ENCODE results near the gene MAPK8IP1.

The MAPK8IP1 gene

GRCh38 chr11:45907911-45908370, 22.5 kb downstream of the MAPK8IP1 start:
- Histone ChIP-seq H3K27ac (ENCODE audit: low read depth, low read length) (no peak overlapping the region), H3K4me3 (ENCODE audit: low read length) (no peak overlapping the region), H3K27me3 (ENCODE audit: control insufficient read depth, insufficient read depth, low read length) (no peaks in the 10 kb centered on the region), H3K36me3 (ENCODE audit: control insufficient read depth, insufficient read depth, low read length) (peaks cover 12% of the 10 kb centered on the region), H3K9ac (ENCODE audit: low read length) (no peak overlapping the region), H3K4me1 (ENCODE audit: control insufficient read depth, insufficient read depth, low read length) (no peaks in the 10 kb centered on the region)

GRCh38 chr11:45909594-45910475, 24.4 kb downstream of the MAPK8IP1 start:
- Histone ChIP-seq H3K4me3 (ENCODE audit: low read length) (no peak overlapping the region), H3K4me1 (ENCODE audit: control insufficient read depth, insufficient read depth, low read length) (no peaks in the 10 kb centered on the region), H3K36me3 (ENCODE audit: control insufficient read depth, insufficient read depth, low read length) (peaks cover 28% of the 10 kb centered on the region), H3K27ac (ENCODE audit: low read depth, low read length) (no peak overlapping the region), H3K9ac (ENCODE audit: low read length) (no peak overlapping the region), H3K27me3 (ENCODE audit: control insufficient read depth, insufficient read depth, low read length) (no peaks in the 10 kb centered on the region)

GRCh38 chr11:45910623-45911022, 25.2 kb downstream of the MAPK8IP1 start:
- Histone ChIP-seq H3K27ac (ENCODE audit: low read depth, low read length) (no peak overlapping the region), H3K4me1 (ENCODE audit: control insufficient read depth, insufficient read depth, low read length) (no peaks in the 10 kb centered on the region), H3K36me3 (ENCODE audit: control insufficient read depth, insufficient read depth, low read length) (peaks cover 28% of the 10 kb centered on the region), H3K4me3 (ENCODE audit: low read length) (no peak overlapping the region), H3K27me3 (ENCODE audit: control insufficient read depth, insufficient read depth, low read length) (no peaks in the 10 kb centered on the region), H3K9ac (ENCODE audit: low read length) (no peak overlapping the region)

GRCh38 chr11:45913514-45913913, 28.1 kb downstream of the MAPK8IP1 start:
- H3K36me3 ChIP-seq (ENCODE audit: control insufficient read depth, insufficient read depth, low read length), result peaks cover 28% of the 10 kb centered on the region
- no peak overlapping the region for H3K9ac ChIP-seq (ENCODE audit: low read length)
- H3K27ac ChIP-seq (ENCODE audit: low read depth, low read length), result no peak overlapping the region
- no peaks in the 10 kb centered on the region for H3K4me1 ChIP-seq (ENCODE audit: control insufficient read depth, insufficient read depth, low read length)
- no peak overlapping the region for H3K4me3 ChIP-seq (ENCODE audit: low read length)
- no peaks in the 10 kb centered on the region for H3K27me3 ChIP-seq (ENCODE audit: control insufficient read depth, insufficient read depth, low read length)

GRCh38 chr11:45913942-45914635, 28.6 kb downstream of the MAPK8IP1 start:
- Histone ChIP-seq H3K4me3 (ENCODE audit: low read length) (no peak overlapping the region), H3K4me1 (ENCODE audit: control insufficient read depth, insufficient read depth, low read length) (no peaks in the 10 kb centered on the region), H3K27me3 (ENCODE audit: control insufficient read depth, insufficient read depth, low read length) (no peaks in the 10 kb centered on the region), H3K36me3 (ENCODE audit: control insufficient read depth, insufficient read depth, low read length) (peaks cover 28% of the 10 kb centered on the region), H3K9ac (ENCODE audit: low read length) (no peak overlapping the region), H3K27ac (ENCODE audit: low read depth, low read length) (no peak overlapping the region)

GRCh38 chr11:45915446-45915845, 30.0 kb downstream of the MAPK8IP1 start:
- Histone ChIP-seq H3K27ac (ENCODE audit: low read depth, low read length) (no peak overlapping the region), H3K9ac (ENCODE audit: low read length) (no peak overlapping the region), H3K4me3 (ENCODE audit: low read length) (no peak overlapping the region), H3K4me1 (ENCODE audit: control insufficient read depth, insufficient read depth, low read length) (no peaks in the 10 kb centered on the region), H3K27me3 (ENCODE audit: control insufficient read depth, insufficient read depth, low read length) (no peaks in the 10 kb centered on the region), H3K36me3 (ENCODE audit: control insufficient read depth, insufficient read depth, low read length) (peaks cover 25% of the 10 kb centered on the region)

GRCh38 chr11:45917286-45917622, 31.8 kb downstream of the MAPK8IP1 start:
- Histone ChIP-seq H3K36me3 (ENCODE audit: control insufficient read depth, insufficient read depth, low read length) (peaks cover 17% of the 10 kb centered on the region), H3K4me1 (ENCODE audit: control insufficient read depth, insufficient read depth, low read length) (no peaks in the 10 kb centered on the region), H3K27me3 (ENCODE audit: control insufficient read depth, insufficient read depth, low read length) (no peaks in the 10 kb centered on the region), H3K4me3 (ENCODE audit: low read length) (peak overlapping the region; percentile 99), H3K9ac (ENCODE audit: low read length) (peak overlapping the region; percentile 82), H3K27ac (ENCODE audit: low read depth, low read length) (peak overlapping the region; percentile 79)

GRCh38 chr11:45917623-45918330, 32.3 kb downstream of the MAPK8IP1 start, which contains the start of gene PEX16:
TSS of gene PEX16 (minus strand) at chr11:45917877. CDS start at chr11:45917811, 66 bp downstream.
- Histone ChIP-seq H3K4me1 (ENCODE audit: control insufficient read depth, insufficient read depth, low read length) (no peaks in the 10 kb centered on the region), H3K27me3 (ENCODE audit: control insufficient read depth, insufficient read depth, low read length) (no peaks in the 10 kb centered on the region), H3K4me3 (ENCODE audit: low read length) (peak within 1 kb of the TSS; percentile 99), H3K36me3 (ENCODE audit: control insufficient read depth, insufficient read depth, low read length) (peaks cover 17% of the 10 kb centered on the region), H3K9ac (ENCODE audit: low read length) (peak within 1 kb of the TSS; percentile 82), H3K27ac (ENCODE audit: low read depth, low read length) (peak within 1 kb of the TSS; percentile 79)

GRCh38 chr11:45918331-45918941, 33.0 kb downstream of the MAPK8IP1 start:
- Histone ChIP-seq H3K4me1 (ENCODE audit: control insufficient read depth, insufficient read depth, low read length) (no peaks in the 10 kb centered on the region), H3K27me3 (ENCODE audit: control insufficient read depth, insufficient read depth, low read length) (peaks cover 6% of the 10 kb centered on the region), H3K9ac (ENCODE audit: low read length) (peak overlapping the region; percentile 59), H3K36me3 (ENCODE audit: control insufficient read depth, insufficient read depth, low read length) (peaks cover 11% of the 10 kb centered on the region), H3K27ac (ENCODE audit: low read depth, low read length) (peak overlapping the region; percentile 79), H3K4me3 (ENCODE audit: low read length) (peak overlapping the region; percentile 99)

- no peaks in the 10 kb centered on the region for H3K4me1 ChIP-seq (ENCODE audit: control insufficient read depth, insufficient read depth, low read length)
- peaks cover 7% of the 10 kb centered on the region for H3K27me3 ChIP-seq (ENCODE audit: control insufficient read depth, insufficient read depth, low read length)
- H3K4me3 ChIP-seq (ENCODE audit: low read length), result peak overlapping the region; percentile 99
- no peak overlapping the region for H3K9ac ChIP-seq (ENCODE audit: low read length)
- no peak overlapping the region for H3K27ac ChIP-seq (ENCODE audit: low read depth, low read length)
- peaks cover 4% of the 10 kb centered on the region for H3K36me3 ChIP-seq (ENCODE audit: control insufficient read depth, insufficient read depth, low read length)
Observed at GRCh38 chr11:45918962-45919675, 33.7 kb downstream of the MAPK8IP1 start.

- H3K27me3 ChIP-seq (ENCODE audit: control insufficient read depth, insufficient read depth, low read length), result peaks cover 7% of the 10 kb centered on the region
- no peak overlapping the region for H3K9ac ChIP-seq (ENCODE audit: low read length)
- H3K27ac ChIP-seq (ENCODE audit: low read depth, low read length), result no peak overlapping the region
- no peaks in the 10 kb centered on the region for H3K36me3 ChIP-seq (ENCODE audit: control insufficient read depth, insufficient read depth, low read length)
- no peaks in the 10 kb centered on the region for H3K4me1 ChIP-seq (ENCODE audit: control insufficient read depth, insufficient read depth, low read length)
- H3K4me3 ChIP-seq (ENCODE audit: low read length), result no peak overlapping the region
Observed at GRCh38 chr11:45919806-45920530, 34.5 kb downstream of the MAPK8IP1 start.
